Ovary (tissue), 3 donors: ENCODE data around the gene NTRK3.

Experiments
- EP300 ChIP-seq: sonication (generic); formaldehyde crosslinking; IDR thresholded peaks from one replicate; pipeline ENCODE4 v1.6.1; 2017; ENCODE audit warnings: antibody characterized with exemption
- POLR2A ChIP-seq: fragments of 450-650 bp; IDR thresholded peaks from one replicate; pipeline ENCODE4 v1.6.1; 2017; ENCODE audit warnings: antibody characterized with exemption, mild to moderate bottlenecking, moderate library complexity
- TF ChIP-seq, protein P1 (sequence below), 3 donors: fragments of 450-650 bp in 2 of 3; fragments of 200-600 bp in 1 of 3; IDR thresholded peaks; one replicate each; pipeline versions ENCODE4 v1.5.1 to v1.8.0; 2016 to 2022; ENCODE audit warnings: antibody characterized with exemption in 3 of 3, mild to moderate bottlenecking in 1 of 3
- donor health status: DM: no; HTN: no; CAD: no.

GRCh38 chr15:88141269-88141889 is 115.2 kb downstream of the NTRK3 start:
- no peak for TF ChIP-seq POLR2A
- TF ChIP-seq, protein P1, sequence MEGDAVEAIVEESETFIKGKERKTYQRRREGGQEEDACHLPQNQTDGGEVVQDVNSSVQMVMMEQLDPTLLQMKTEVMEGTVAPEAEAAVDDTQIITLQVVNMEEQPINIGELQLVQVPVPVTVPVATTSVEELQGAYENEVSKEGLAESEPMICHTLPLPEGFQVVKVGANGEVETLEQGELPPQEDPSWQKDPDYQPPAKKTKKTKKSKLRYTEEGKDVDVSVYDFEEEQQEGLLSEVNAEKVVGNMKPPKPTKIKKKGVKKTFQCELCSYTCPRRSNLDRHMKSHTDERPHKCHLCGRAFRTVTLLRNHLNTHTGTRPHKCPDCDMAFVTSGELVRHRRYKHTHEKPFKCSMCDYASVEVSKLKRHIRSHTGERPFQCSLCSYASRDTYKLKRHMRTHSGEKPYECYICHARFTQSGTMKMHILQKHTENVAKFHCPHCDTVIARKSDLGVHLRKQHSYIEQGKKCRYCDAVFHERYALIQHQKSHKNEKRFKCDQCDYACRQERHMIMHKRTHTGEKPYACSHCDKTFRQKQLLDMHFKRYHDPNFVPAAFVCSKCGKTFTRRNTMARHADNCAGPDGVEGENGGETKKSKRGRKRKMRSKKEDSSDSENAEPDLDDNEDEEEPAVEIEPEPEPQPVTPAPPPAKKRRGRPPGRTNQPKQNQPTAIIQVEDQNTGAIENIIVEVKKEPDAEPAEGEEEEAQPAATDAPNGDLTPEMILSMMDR (IDR thresholded peaks at IDR 0.05) = no peak
- no peak for TF ChIP-seq EP300
